Islet precursor cell (in vitro differentiated cells): ENCODE results near the gene RAB24.
"Not testable (repeated sequence)": the region's sequence is repeated elsewhere in the genome, so short reads cannot be mapped to it uniquely, and the experiment has no call there.

ENCODE experiments used
- DNase-seq: peaks from one replicate; pipeline ENCODE4 v3.0.0-alpha.2; 2018

RAB24 gene

DNA sequence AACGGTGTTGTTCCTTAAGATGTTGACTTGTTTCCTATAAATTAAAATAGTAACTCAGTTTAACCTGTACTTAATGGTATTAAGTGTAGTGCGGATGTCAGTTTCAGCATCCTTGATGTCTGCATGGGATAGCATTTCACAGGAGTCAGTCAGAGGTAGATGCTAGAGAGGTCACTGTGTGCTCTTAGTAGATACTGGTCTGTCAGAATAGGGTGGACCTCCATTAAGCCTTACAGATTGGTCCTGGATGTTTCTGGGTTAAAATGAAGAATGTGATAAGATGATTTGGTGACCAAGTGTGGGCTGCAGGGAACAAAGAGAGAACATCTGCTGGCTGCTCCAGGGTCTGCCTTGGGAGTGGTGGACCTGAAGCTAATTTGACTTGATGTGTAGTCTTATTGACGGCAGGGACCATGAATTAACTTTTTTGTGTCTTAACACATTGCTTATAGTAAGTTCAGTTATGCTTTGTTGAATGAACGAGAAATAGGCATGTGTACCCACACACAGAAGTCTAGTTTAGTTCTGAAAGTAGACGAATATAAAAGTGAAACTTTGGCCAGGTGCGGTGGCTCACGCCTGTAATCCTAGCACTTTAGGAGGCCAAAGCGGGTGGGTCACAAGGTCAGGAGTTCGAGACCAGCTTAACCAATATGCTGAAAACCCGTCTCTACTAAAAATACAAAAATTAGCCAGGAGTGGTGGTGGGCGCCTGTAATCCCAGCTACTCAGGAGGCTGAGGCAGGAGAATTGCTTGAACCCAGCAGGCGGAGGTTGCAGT lies 12.5 kb downstream of the RAB24 start:
- no peak for DNase-seq

GRCh38 chr5:177288191-177288590 lies 15.3 kb downstream of the RAB24 start:
- DNase-seq = no peak

DNA sequence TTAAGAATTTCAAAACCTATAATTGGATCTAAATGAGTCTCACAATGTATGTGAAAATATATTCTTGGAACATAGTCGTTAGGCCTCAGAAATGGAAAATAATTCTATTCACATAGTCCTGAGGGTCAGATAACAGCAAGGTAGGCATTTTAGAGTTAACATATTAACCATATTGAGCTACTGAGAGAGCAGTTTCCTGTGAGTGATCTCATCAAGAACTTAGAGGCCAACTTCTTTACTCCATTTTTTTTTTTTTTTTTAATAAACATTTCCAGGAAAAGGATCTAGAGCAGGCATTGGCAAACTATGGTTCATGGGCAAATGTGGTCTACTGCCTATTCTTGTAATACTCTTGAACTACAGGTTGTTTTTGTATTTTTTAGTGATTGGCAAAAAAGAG lies 26.6 kb downstream of the RAB24 start:
- DNase-seq = no peak

DNA sequence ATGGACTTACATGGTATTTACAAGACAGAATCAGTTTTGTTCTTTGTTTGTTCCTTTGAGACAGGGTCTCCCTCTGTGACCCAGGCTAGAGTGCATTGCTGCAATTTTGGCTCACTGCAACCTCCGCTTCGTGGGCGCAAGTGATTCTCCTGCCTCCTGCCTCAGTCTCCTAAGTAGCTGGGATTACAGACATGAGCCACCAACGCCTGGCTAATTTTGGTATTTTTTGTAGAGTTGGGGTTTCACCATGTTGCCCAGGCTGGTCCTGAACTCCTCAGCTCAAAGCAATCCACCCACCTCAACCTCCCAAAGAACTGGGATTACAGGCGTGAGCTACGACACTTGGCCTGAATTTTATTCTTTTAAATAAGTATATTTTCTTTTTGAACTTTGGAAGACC lies 27.6 kb downstream of the RAB24 start:
- DNase-seq = no peak

DNA sequence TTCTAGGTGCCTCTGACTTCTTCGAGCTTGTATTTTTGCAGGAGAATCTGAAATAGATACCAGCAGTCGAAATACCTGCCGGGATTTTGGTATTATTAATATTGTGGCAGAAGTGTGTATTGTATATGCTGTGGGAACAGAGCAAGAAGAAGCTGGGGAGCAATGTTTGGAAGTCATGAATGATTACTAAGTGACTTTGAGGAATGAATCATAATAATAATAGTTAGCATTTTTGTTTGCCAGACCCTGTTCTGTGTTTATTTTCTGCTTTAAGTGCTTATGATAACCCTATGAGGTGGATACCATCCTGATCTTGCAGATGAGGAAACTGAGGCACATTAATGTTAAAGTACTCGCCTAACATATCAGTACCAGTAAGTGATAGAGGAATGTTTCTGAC lies 32.4 kb downstream of the RAB24 start:
- DNase-seq = no peak

GRCh38 chr5:177270653-177271052 lies 32.9 kb downstream of the RAB24 start:
- DNase-seq = no peak

DNA sequence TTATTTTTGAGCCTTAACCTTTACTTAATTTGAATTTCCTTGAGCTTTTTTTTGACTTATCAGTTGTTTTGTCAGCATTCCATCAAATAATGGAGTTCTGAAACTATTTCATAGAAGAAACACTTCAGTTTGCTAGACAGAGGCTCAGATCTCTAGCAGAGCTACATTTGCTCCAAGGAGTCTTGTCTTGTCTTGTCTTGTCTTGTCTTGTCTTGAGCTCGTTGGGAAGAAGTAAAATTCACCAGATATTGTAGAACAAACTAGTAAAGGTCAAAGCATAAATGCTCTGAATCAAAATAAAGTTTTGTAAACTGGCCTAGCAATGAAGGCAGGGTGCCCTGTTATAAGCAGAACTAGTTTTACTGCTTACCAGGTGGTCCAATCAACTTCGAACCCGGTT lies 33.5 kb downstream of the RAB24 start:
- DNase-seq = no peak

GRCh38 chr5:177269232-177269895 lies 34.2 kb downstream of the RAB24 start:
- DNase-seq = no peak

GRCh38 chr5:177265395-177265794 lies 38.1 kb downstream of the RAB24 start:
- DNase-seq = no peak

- no peak for DNase-seq
These were observed 39.3 kb downstream of the RAB24 start for GRCh38 chr5:177264178-177264577.

GRCh38 chr5:177261510-177261909 lies 42.0 kb downstream of the RAB24 start:
- DNase-seq = no peak

DNA sequence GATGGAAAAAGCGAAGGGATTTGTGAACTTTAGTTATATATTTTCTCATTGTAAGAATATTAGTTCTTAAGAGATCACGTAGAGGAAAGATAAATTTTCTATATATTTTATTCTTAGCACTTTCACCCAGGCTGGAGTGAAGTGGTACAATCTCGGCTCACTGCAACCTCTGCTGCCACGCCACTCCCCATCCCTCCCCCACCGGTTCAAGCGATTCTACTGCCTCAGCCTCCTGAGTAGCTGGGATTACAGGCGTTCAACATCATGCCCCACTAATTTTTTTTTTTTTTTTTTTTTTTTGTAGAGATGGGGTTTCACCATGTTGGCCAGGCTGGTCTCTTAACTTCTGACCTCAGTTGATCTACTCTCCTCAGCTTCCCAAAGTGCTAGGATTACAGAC lies 42.6 kb downstream of the RAB24 start:
- no peak for DNase-seq

DNA sequence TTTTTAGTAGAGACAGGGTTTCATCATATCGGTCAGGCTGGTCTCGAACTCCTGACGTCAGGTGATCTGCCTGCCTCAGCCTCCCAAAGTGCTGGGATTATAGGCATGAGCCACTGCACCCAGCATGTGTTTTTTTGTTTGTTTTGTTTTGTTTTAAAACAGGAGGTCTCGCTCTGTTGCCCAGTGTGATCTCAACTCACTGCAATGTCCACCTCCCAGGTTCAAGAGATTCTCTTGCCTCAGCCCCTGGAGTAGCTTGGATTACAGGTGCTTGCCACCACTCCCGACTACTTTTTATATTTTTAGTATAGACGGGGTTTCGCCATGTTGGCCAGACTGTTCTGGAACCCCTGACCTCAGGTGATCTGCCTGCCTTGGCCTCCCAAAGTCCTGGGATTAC lies 44.8 kb downstream of the RAB24 start:
- DNase-seq = not testable (repeated sequence)

DNA sequence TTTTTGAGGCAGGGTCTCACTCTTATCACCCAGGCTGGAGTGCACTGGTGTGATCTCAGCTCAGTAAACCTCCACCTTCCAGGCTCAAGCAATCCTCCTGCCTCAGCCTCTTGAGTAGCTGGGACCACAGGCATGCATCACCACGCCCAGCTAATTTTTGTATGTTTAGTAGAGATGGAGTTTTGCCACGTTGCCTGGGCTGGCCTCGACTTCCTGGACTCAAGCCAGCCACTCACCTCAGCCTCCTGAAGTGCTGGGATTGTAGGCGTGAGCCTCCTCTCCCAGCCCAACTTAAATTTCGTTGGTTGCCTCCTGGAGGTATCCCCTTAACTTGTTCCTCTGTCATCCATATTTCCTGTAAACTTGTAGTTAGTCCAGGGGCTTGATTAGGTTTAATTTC lies 47.2 kb downstream of the RAB24 start:
- DNase-seq = no peak

DNA sequence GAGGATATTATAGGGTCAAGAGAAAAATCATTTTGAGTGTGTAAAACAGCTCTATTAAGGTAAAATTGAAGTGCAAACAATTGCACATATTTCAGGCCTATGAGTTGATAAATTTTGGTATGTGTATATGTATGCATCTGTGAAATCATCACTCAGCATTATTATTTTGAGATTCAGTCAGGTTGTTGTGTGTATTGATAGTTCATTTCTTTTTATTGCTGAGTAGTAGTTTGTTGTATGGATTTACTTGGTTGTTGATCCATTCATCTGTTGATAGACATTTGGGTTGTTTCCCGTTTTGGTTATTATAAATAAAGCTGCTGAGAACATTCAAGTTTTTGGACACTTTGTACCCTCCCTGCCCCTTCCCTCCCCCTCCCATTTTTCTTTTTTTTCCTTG lies 50.3 kb downstream of the RAB24 start:
- DNase-seq = no peak
